Breast epithelium (tissue), 4 donors: ENCODE measurements around the gene SYNPO. TPM values are rescaled to one million over a fixed set of nuclear protein-coding genes. Genes with fewer than 3 reads are reported as not detected.

Source experiments
- DNase-seq, 2 donors: peaks; one replicate each; pipeline ENCODE4 v3.0.0-alpha.2; 2019; ENCODE audit warnings: low spot score in 2 of 2
- H3K27ac ChIP-seq, 2 donors: fragments of 200-600 bp; sonication (generic) in 1 of 2; one replicate each; pipeline ENCODE4 v1.5.1; 2016 to 2019; ENCODE audit warnings: mild to moderate bottlenecking in 1 of 2
- H3K27me3 ChIP-seq, 2 donors: fragments of 200-600 bp; sonication (generic) in 1 of 2; one replicate each; pipeline versions ENCODE4 v1.5.1 to v1.6.0; 2017 to 2019; ENCODE audit warnings: control low read depth in 1 of 2, mild to moderate bottlenecking in 1 of 2
- H3K36me3 ChIP-seq: fragments of 200-600 bp; one replicate; pipeline ENCODE4 v1.5.1; 2019
- H3K4me1 ChIP-seq, 2 donors: fragments of 200-600 bp; sonication (generic); one replicate each; pipeline ENCODE4 v1.5.1; 2016 to 2019; ENCODE audit warnings: control low read depth in 1 of 2
- H3K4me3 ChIP-seq, 3 donors: fragments of 200-600 bp; sonication (generic); 1 replicate in 2 of 3; 2 replicates in 1 of 3; pipeline ENCODE4 v1.5.1; 2016 to 2019; ENCODE audit warnings: mild to moderate bottlenecking in 3 of 3, moderate library complexity in 2 of 3
- H3K9me3 ChIP-seq, 2 donors: fragments of 200-600 bp; sonication (generic) in 1 of 2; one replicate each; pipeline ENCODE4 v1.5.1; 2016 to 2019; ENCODE audit warnings: control low read depth in 1 of 2
- POLR2A ChIP-seq: fragments of 450-650 bp; IDR thresholded peaks from one replicate; pipeline ENCODE4 v1.6.1; 2016; ENCODE audit warnings: antibody characterized with exemption, mild to moderate bottlenecking, moderate library complexity
- POLR2AphosphoS5 ChIP-seq, 3 donors: sonication (generic); formaldehyde crosslinking; IDR thresholded peaks; one replicate each; pipeline ENCODE4 v1.6.1; 2017; ENCODE audit warnings: antibody characterized with exemption in 3 of 3
- intact Hi-C: fragments of 100-400 bp; cut with DNase I; formaldehyde crosslinking; loops from one replicate; pipeline ENCODE4 v1.15.1; 2023; ENCODE audit warnings: low total_unique reads
- total RNA-seq, 3 donors: library from RNA; depleted of rRNA; stranded (reverse); fragments of >200 nt; gene quantifications; one replicate each; pipeline ENCODE4 v1.1.0, GENCODE V29; 2016
- TF ChIP-seq, protein P1 (sequence below), 3 donors: fragments of 450-650 bp; IDR thresholded peaks; one replicate each; pipeline ENCODE4 v1.5.1; 2016 to 2017; ENCODE audit warnings: antibody characterized with exemption in 3 of 3, mild to moderate bottlenecking in 3 of 3, moderate library complexity in 3 of 3

SYNPO gene
- total RNA-seq, 3 donors from 2014 or later = 6.3 to 22.4 (median 15.4) TPM

DNA sequence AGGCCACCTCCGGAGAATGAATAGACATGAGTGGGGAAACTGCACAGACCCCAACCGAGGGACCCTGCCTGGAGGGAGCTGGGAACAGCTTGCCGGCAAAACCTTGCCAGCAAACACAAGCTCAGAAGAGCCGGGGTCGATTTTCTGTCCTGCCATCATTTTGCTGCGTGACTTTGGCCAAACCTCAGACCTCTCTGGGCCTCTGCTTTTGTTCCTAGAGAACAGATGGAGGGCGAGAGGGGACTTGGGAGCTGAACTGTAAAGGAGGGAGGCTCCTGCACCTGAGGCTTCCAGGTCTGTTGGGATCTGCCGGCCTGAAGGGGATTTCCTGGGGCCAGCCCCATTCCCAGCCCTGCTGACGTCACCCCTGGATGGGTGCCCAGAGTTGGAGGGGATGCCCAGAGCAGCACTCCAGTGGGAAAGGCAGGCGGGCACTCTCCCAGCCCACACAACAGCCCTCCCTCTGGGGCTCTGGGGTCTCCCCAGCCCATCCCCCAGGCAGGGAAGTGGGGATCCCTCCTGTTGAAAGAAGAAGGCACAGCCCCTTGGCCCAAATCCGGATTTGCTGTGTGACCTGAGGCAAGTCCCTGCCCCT, 40.4 kb upstream of the SYNPO start:
- intact Hi-C loops = loop anchor here (10.0 kb wide), 1 partner anchor 55 kb away; no protein-coding TSS in a partner anchor
- TF ChIP-seq, protein P1, sequence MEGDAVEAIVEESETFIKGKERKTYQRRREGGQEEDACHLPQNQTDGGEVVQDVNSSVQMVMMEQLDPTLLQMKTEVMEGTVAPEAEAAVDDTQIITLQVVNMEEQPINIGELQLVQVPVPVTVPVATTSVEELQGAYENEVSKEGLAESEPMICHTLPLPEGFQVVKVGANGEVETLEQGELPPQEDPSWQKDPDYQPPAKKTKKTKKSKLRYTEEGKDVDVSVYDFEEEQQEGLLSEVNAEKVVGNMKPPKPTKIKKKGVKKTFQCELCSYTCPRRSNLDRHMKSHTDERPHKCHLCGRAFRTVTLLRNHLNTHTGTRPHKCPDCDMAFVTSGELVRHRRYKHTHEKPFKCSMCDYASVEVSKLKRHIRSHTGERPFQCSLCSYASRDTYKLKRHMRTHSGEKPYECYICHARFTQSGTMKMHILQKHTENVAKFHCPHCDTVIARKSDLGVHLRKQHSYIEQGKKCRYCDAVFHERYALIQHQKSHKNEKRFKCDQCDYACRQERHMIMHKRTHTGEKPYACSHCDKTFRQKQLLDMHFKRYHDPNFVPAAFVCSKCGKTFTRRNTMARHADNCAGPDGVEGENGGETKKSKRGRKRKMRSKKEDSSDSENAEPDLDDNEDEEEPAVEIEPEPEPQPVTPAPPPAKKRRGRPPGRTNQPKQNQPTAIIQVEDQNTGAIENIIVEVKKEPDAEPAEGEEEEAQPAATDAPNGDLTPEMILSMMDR (IDR thresholded peaks at IDR 0.05) = no peak
- TF ChIP-seq POLR2A = no peak
- TF ChIP-seq POLR2AphosphoS5 (IDR thresholded peaks at IDR 0.05) = no peak
- no peaks in the 10 kb centered on the region for H3K9me3 ChIP-seq
- no peaks in the 10 kb centered on the region for H3K27me3 ChIP-seq
- H3K36me3 ChIP-seq = no peaks in the 10 kb centered on the region
- peak overlapping the region; percentile 37 to 70 for H3K27ac ChIP-seq
- H3K4me3 ChIP-seq = no peak overlapping the region
- peak in 1 of 2 donors; percentile 67 for DNase-seq
- peaks cover 4 to 9% of the 10 kb centered on the region in 2 donors for H3K4me1 ChIP-seq

DNA sequence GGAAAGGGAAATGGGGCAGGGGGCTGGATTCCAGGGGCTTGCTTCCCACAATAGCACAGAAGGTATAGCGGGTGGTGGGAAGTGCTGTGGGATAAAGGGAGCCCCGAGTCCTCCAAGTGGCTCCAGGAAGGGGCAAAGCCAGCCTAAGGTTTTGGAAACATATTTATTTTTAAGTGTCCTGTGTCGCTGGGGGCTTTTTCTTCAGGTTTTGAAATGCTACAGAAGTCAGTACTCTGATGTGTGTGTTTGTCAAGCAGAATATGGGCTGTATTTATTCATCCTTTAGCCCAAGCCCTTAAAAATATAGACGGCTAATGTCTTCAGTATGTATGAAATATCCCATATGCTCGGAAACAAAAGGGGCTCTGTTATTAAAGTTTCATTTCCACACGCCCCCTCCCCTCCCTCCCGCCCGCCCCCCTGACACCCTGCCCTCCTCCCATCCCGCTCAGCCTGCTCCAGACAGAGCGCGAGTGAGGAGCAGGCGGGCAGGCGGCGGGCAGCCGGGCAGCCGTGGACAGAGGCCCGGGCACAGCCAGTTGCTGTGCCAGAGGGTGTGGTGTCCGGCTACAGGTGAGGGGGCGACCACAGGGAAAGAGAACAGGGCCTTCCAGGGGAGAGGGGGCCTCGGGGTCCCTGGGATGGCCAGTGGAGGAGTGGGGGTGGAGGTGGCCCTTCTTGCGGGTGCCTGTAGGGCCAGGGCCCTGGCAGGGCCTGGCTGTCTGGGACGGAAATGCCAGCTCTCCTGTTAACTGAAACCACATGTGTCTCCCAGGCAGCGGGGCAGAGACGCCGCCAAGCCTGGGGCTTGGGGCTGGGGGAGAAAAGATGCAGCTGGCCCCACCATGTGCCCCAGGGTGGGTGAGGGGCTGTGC, 39.6 kb upstream of the SYNPO start:
- TF ChIP-seq POLR2A (no peak), POLR2AphosphoS5 (IDR thresholded peaks at IDR 0.05) (no peak)
- TF ChIP-seq, protein P1 (IDR thresholded peaks at IDR 0.05) = no peak
- H3K27ac ChIP-seq = peak overlapping the region; percentile 37 to 70
- DNase-seq = no peak
- H3K4me3 ChIP-seq = peak overlapping the region in 1 of 3 donors; percentile 48
- H3K27me3 ChIP-seq = no peaks in the 10 kb centered on the region
- intact Hi-C loops = no loop called here
- H3K9me3 ChIP-seq = no peaks in the 10 kb centered on the region
- peaks cover 4 to 9% of the 10 kb centered on the region in 2 donors for H3K4me1 ChIP-seq
- H3K36me3 ChIP-seq = no peaks in the 10 kb centered on the region

DNA sequence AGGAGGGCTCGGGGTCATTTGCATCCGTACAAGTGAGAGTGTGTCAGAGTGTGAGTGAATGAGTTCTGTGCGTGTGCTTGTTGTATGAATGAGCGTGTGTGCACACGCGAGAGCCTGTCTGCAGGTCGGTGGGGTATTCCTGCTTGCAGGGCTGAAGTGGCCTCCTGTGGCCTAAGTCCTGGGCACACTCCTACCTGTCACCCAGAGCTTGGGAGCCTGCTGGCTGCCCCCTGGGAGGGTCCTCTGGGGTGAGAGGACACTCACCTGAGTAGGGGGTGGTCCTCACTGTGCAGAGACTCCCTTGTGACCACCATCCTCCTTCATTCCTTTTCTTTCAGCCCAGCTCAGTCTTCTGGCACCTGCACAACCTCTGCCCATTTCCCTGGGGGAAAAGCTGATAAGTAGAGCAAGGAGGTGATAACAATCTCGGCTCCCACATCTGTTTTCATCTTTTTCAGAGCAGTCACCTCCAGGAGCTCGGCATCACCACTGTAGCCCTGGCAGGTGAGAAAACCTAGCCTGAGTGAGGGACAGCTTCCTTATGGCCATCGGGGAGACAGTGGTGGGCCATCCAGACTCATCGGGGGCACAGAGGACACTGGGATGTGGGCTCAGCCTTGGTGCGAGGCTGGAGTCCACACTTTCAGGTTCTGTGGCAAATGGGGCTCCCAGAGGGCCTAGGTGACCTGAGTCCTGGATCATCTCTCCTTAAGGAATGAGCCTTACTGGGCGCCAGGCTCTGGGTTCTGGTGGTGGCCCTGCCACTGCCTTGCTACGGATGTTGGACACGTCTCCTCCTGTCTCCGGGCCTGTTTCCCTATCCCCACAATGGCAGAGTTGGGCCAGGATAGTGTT, 38.7 kb upstream of the SYNPO start:
- H3K4me1 ChIP-seq = peaks cover 4 to 9% of the 10 kb centered on the region in 2 donors
- no peak for DNase-seq
- TF ChIP-seq POLR2A (no peak), POLR2AphosphoS5 (IDR thresholded peaks at IDR 0.05) (no peak)
- TF ChIP-seq, protein P1 (IDR thresholded peaks at IDR 0.05) = no peak
- peak overlapping the region; percentile 37 to 70 for H3K27ac ChIP-seq
- intact Hi-C loops = no loop called here
- H3K9me3 ChIP-seq = no peaks in the 10 kb centered on the region
- no peaks in the 10 kb centered on the region for H3K27me3 ChIP-seq
- H3K4me3 ChIP-seq = peak overlapping the region in 1 of 3 donors; percentile 48
- H3K36me3 ChIP-seq = no peaks in the 10 kb centered on the region

DNA sequence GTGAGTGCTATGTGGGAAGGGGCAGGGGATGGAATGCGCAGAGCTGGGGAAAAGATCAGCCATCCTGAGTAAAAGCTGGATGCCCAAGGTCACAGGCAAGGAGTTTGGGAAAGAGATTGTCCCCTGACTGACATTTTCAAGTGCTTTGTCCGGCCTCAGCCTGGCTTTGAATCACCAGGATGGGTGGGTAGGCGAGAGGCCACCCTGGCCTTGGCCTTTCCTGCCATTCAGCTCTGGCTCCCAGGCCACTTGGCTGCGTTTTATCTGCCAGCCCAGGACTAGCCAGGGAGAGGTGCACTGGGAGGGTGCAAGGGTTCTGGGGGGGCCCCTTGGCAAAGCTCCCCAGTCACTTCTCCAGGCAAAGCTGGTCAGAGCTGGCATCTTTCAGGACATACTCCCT, 37.4 kb upstream of the SYNPO start:
- H3K27ac ChIP-seq = peak overlapping the region in 1 of 2 donors; percentile 52
- no peak for DNase-seq
- H3K27me3 ChIP-seq = no peaks in the 10 kb centered on the region

More for the DNA sequence above, 37.4 kb upstream of the SYNPO start:
- H3K36me3 ChIP-seq = no peaks in the 10 kb centered on the region
- TF ChIP-seq POLR2AphosphoS5 (IDR thresholded peaks at IDR 0.05) = no peak
- no peak for TF ChIP-seq POLR2A
- TF ChIP-seq, protein P1 (IDR thresholded peaks at IDR 0.05) = no peak
- peaks cover 4 to 9% of the 10 kb centered on the region in 2 donors for H3K4me1 ChIP-seq
- intact Hi-C loops = no loop called here
- H3K4me3 ChIP-seq = no peak overlapping the region
- no peaks in the 10 kb centered on the region for H3K9me3 ChIP-seq
